ENCODE results near the gene C19orf73.

C19orf73 gene

GRCh38 chr19:49073514-49074378, 45.2 kb downstream of the C19orf73 start:
- no peak for DNase-seq (ENCODE audit: low spot score)
- in situ Hi-C loops (cut with MboI; ENCODE audit: low sequenced_read_pairs, unreplicated experiment) = no loop called here

GRCh38 chr19:49071860-49072547, 46.9 kb downstream of the C19orf73 start:
- in situ Hi-C loops (cut with MboI; ENCODE audit: low sequenced_read_pairs, unreplicated experiment) = no loop called here
- no peak for DNase-seq (ENCODE audit: low spot score)
- no peak for TF ChIP-seq CTCF (IDR thresholded peaks at IDR 0.05; ENCODE audit: borderline replicate concordance, control extremely low read depth, extremely low read depth, insufficient read depth, missing control alignments)

More at GRCh38 chr19:49073514-49074378, 45.2 kb downstream of the C19orf73 start:
- TF ChIP-seq CTCF (IDR thresholded peaks at IDR 0.05; ENCODE audit: borderline replicate concordance, control extremely low read depth, extremely low read depth, insufficient read depth, missing control alignments) = no peak

GRCh38 chr19:49070416-49070815, 48.5 kb downstream of the C19orf73 start:
- DNase-seq (ENCODE audit: low spot score) = no peak
- in situ Hi-C loops (cut with MboI; ENCODE audit: low sequenced_read_pairs, unreplicated experiment) = no loop called here
- no peak for TF ChIP-seq CTCF (IDR thresholded peaks at IDR 0.05; ENCODE audit: borderline replicate concordance, control extremely low read depth, extremely low read depth, insufficient read depth, missing control alignments)

- no peak for DNase-seq (ENCODE audit: low spot score)
- in situ Hi-C loops (cut with MboI; ENCODE audit: low sequenced_read_pairs, unreplicated experiment) = no loop called here
- no peak for TF ChIP-seq CTCF (IDR thresholded peaks at IDR 0.05; ENCODE audit: borderline replicate concordance, control extremely low read depth, extremely low read depth, insufficient read depth, missing control alignments)
Measured at GRCh38 chr19:49069026-49069425, 49.9 kb downstream of the C19orf73 start.
